ENCODE measurements around the gene HDAC4. TPM values are rescaled to one million over a fixed set of nuclear protein-coding genes. Genes with fewer than 3 reads are reported as not detected.

HDAC4 gene
- total and polyA plus RNA-seq, 2 of the 4 experiments (the other 2 are of a cell fraction) = 4.1 to 7.2 TPM

GRCh38 chr2:239306274-239307220 is 94.3 kb downstream of the HDAC4 start:
- no peak overlapping the region for H3K56ac ChIP-seq (ENCODE audit: extremely low read depth, insufficient read depth, low read length)
- TF ChIP-seq RAD21 (IDR thresholded peaks at IDR 0.05; ENCODE audit: low read length) (no peak), MAZ (IDR thresholded peaks at IDR 0.05; ENCODE audit: borderline replicate concordance, low read depth, low read length) (no peak), ELK1 (IDR thresholded peaks at IDR 0.05; ENCODE audit: borderline replicate concordance, low read depth, low read length) (no peak), CEBPB (IDR thresholded peaks at IDR 0.05; ENCODE audit: low read depth, low read length) (no peak), MAFK (IDR thresholded peaks at IDR 0.05; ENCODE audit: low read depth, low read length) (no peak), MXI1 (IDR thresholded peaks at IDR 0.05; ENCODE audit: borderline replicate concordance, low read depth, low read length) (no peak), USF2 (IDR thresholded peaks at IDR 0.05; ENCODE audit: low read depth, low read length) (no peak), POLR2A (IDR thresholded peaks at IDR 0.05; ENCODE audit: low read depth, low read length) (no peak), NFE2L2 (IDR thresholded peaks at IDR 0.05; ENCODE audit: low read depth, low read length) (no peak), RCOR1 (IDR thresholded peaks at IDR 0.05; ENCODE audit: insufficient replicate concordance, low read length) (no peak), BHLHE40 (IDR thresholded peaks at IDR 0.05; ENCODE audit: low read depth, low read length) (no peak), RFX5 (IDR thresholded peaks at IDR 0.05; ENCODE audit: low read depth, low read length) (no peak), FOS (IDR thresholded peaks at IDR 0.05; ENCODE audit: low read depth, low read length) (no peak), SMC3 (IDR thresholded peaks at IDR 0.05; ENCODE audit: low read depth, low read length) (no peak), CHD1 (IDR thresholded peaks at IDR 0.05; ENCODE audit: low read depth, low read length) (no peak)

More at GRCh38 chr2:239306274-239307220, 94.3 kb downstream of the HDAC4 start:
- peaks cover 43 to 79% of the 10 kb centered on the region in 2 experiments for H3K79me1 ChIP-seq (ENCODE audit: low read depth in 1 of 2, low read length in 2 of 2)
- H3K36me3 ChIP-seq (ENCODE audit: control insufficient read depth, insufficient read depth, low read length) = peaks cover 3% of the 10 kb centered on the region; the same call in 1 of the 2 replicates
- no peak overlapping the region for H2BK15ac ChIP-seq (ENCODE audit: low read depth, low read length)
- H3K9me1 ChIP-seq (ENCODE audit: insufficient read depth, low read length) = peaks cover 23% of the 10 kb centered on the region
- no peak overlapping the region for H2BK20ac ChIP-seq (ENCODE audit: low read depth, low read length)
- H2AFZ ChIP-seq (replicated peaks; ENCODE audit: low read length, poor library complexity) = no peak overlapping the region
- POLR2A ChIA-PET (ENCODE audit: unreplicated experiment) = no interaction called here
- H4K91ac ChIP-seq (ENCODE audit: insufficient read depth, low read depth, low read length) = no peak overlapping the region
- DNase-seq (no peak), ATAC-seq (ENCODE audit: low read depth) (no peak)
- peaks cover 23% of the 10 kb centered on the region; the same call in 1 of the 2 replicates for H3K4me1 ChIP-seq (ENCODE audit: control insufficient read depth, insufficient read depth, low read length)
- H2AK5ac ChIP-seq (ENCODE audit: low read depth, low read length) = no peak overlapping the region
- no peak overlapping the region for H3K4me3 ChIP-seq (ENCODE audit: insufficient read depth, low read depth, low read length)
- no peaks in the 10 kb centered on the region for H3K9me3 ChIP-seq (ENCODE audit: control insufficient read depth, insufficient read depth, low read length)
- no peak overlapping the region for H2BK120ac ChIP-seq (ENCODE audit: low read depth, low read length)
- H3K27me3 ChIP-seq (ENCODE audit: control insufficient read depth, insufficient read depth, low read length) = no peaks in the 10 kb centered on the region
- H3K4ac ChIP-seq (ENCODE audit: low read depth, low read length) = no peak overlapping the region
- dilution Hi-C loops (cut with HindIII; ENCODE audit: low sequenced_read_pairs, unreplicated experiment) (no loop called here), in situ Hi-C loops (cut with MboI; ENCODE audit: low sequenced_read_pairs) (no loop called here), intact Hi-C loops (cut with micrococcal nuclease) (no loop called here)
- no peak overlapping the region for H3K18ac ChIP-seq (ENCODE audit: low read depth, low read length)
- no peak overlapping the region for H3K14ac ChIP-seq (replicated peaks; ENCODE audit: low read depth, low read length)
- H3K9ac ChIP-seq (ENCODE audit: low read depth, low read length) = no peak overlapping the region
- H4K5ac ChIP-seq (ENCODE audit: low read depth, low read length) = no peak overlapping the region
- no peak overlapping the region for H3K27ac ChIP-seq (ENCODE audit: insufficient read depth, low read length)
- no peak overlapping the region for H3K23ac ChIP-seq (ENCODE audit: low read depth, low read length)
- H4K8ac ChIP-seq (ENCODE audit: low read depth in 2 of 2, low read length in 2 of 2) = no peak overlapping the region
- H4K20me1 ChIP-seq (ENCODE audit: insufficient read depth, low read length) = peaks cover 14% of the 10 kb centered on the region; the same call in 1 of the 2 replicates
- H2BK5ac ChIP-seq (ENCODE audit: low read depth, low read length, poor library complexity, severe bottlenecking) = no peak overlapping the region
- no TSS peak for BruUV-seq (replicated peaks)
- H3K4me2 ChIP-seq (ENCODE audit: low read depth, low read length) = no peak overlapping the region
- H2AK9ac ChIP-seq (replicated peaks; ENCODE audit: low read depth, low read length, poor library complexity) = no peak overlapping the region
- WGBS, 2 experiments (ENCODE audit: extremely low coverage in 2 of 2, insufficient read length in 1 of 2) = 97% methylated on average over 5 of the region's 25 CpGs; no CpG with 5 or more reads in 1 of the 2 experiments
- CTCF ChIA-PET = interaction anchor here (0.6 to 0.7 kb wide), 2 partner anchors 54 to 1158 kb away, joined by 3 to 4 read pairs; no protein-coding TSS in a partner anchor

All from IMR-90 (cell line).